ENCODE data around the gene CBX1. TPM values are rescaled to one million over a fixed set of nuclear protein-coding genes. Genes with fewer than 3 reads are reported as not detected.
A peak's percentile ranks its signal among the peaks of the same experiment; 100 is the strongest.

Gene CBX1
- total and polyA plus RNA-seq, 2 of the 8 experiments (the other 6 are each of a cell fraction or from before 2014, with no cell fraction given) = 38.7 to 173 TPM

- TF ChIP-seq CHD7 (IDR thresholded peaks at IDR 0.05; ENCODE audit: insufficient replicate concordance, low read length) (no peak), TBP (IDR thresholded peaks at IDR 0.05; ENCODE audit: low read depth, low read length) (peak; percentile 64), POU5F1 (IDR thresholded peaks at IDR 0.05; ENCODE audit: low read depth, low read length) (no peak), SUZ12 (IDR thresholded peaks at IDR 0.05; ENCODE audit: low read length) (no peak), CTCF (IDR thresholded peaks at IDR 0.05; ENCODE audit: control extremely low read depth in 1 of 3, insufficient read depth in 1 of 3, low read depth in 1 of 3, low read length in 3 of 3) (no peak), HDAC2 (IDR thresholded peaks at IDR 0.05; ENCODE audit: borderline replicate concordance in 1 of 2, low read depth in 2 of 2, low read length in 2 of 2) (no peak)
Observed at GRCh38 chr17:48054238-48055185, 46.8 kb downstream of the CBX1 start (continued).
